GM12878 (cell line): ENCODE results near the gene FBLIM1. TPM values are rescaled to one million over a fixed set of nuclear protein-coding genes. Genes with fewer than 3 reads are reported as not detected.

Source experiments
- ATAC-seq: fragments of 200-7000 bp; cut with Tn5 transposase; 3 replicates; pipeline ENCODE4 v1.9.1; 2020; ENCODE audit warnings: mild to moderate bottlenecking, moderate library complexity
- BruUV-seq: library from RNA; stranded (reverse); fragments of 400-500 nt; replicated peaks from 2 replicates; lab custom pipeline; 2021; lab: Mats Ljungman, UMichigan
- CTCF ChIA-PET: fragments of 300-600 bp; sonication (Branson Sonifier 250); formaldehyde crosslinking; extraction: SDS; loops from one replicate; lab custom pipeline; 2021; ENCODE audit warnings: inconsistent platforms; lab: Yijun Ruan, JAX
- POLR2A ChIA-PET: fragments of 350-600 bp; formaldehyde crosslinking; extraction: SDS; loops from one replicate; lab custom pipeline; 2021; ENCODE audit warnings: inconsistent platforms; lab: Charles Lee
- RAD21 ChIA-PET: fragments of 300-600 bp; sonication (Branson Sonifier 250); formaldehyde crosslinking; loops from one replicate; lab custom pipeline; 2023; ENCODE audit warnings: antibody characterized with exemption; ENCODE audit not compliant: unreplicated experiment; lab: Charles Lee
- SMC1A ChIA-PET: fragments of 300-600 bp; sonication (Branson Sonifier 250); formaldehyde crosslinking; loops from one replicate; lab custom pipeline; 2023; ENCODE audit not compliant: unreplicated experiment, uncharacterized antibody; lab: Charles Lee
- DNase-seq: peaks from one replicate; pipeline ENCODE4 v3.0.0-alpha.2; 2011; ENCODE audit warnings: low read depth, low spot score
- FAIRE-seq: peaks from 3 replicates; lab custom pipeline; 2011; peaks lifted over from hg19 to GRCh38; lab: Jason Lieb, UNC
- H2AFZ ChIP-seq: 2 replicates; pipeline ENCODE4 v1.6.0; 2011; ENCODE audit warnings: low read depth, low read length, control low read depth; ENCODE audit not compliant: control insufficient read depth
- H3K27ac ChIP-seq: 2 replicates; pipeline ENCODE4 v1.5.1; 2011; ENCODE audit warnings: control low read depth; ENCODE audit not compliant: control insufficient read depth, insufficient read depth
- H3K27me3 ChIP-seq, 2 experiments: replicated peaks in 1 of 2; 2 replicates each; pipeline versions ENCODE4 v1.6.0 to v1.6.1; 2011; ENCODE audit warnings: low read length in 1 of 2; ENCODE audit not compliant: control insufficient read depth in 2 of 2, insufficient read depth in 2 of 2
- H3K36me3 ChIP-seq, 2 experiments: 2 replicates each; pipeline ENCODE4 v1.5.1; 2011; ENCODE audit warnings: low read length in 1 of 2; ENCODE audit not compliant: control insufficient read depth in 2 of 2, insufficient read depth in 2 of 2
- H3K4me1 ChIP-seq: 2 replicates; pipeline ENCODE4 v1.6.1; 2011; ENCODE audit warnings: mild to moderate bottlenecking, low read length, moderate library complexity, mixed read lengths; ENCODE audit not compliant: control insufficient read depth, insufficient read depth
- H3K4me2 ChIP-seq: 2 replicates; pipeline ENCODE4 v1.6.0; 2011; ENCODE audit warnings: control low read depth; ENCODE audit not compliant: control insufficient read depth, insufficient read depth
- H3K4me3 ChIP-seq: fragments of 200-600 bp; sonication (generic); 2 replicates; pipeline ENCODE4 v1.5.1; 2016
- H3K79me2 ChIP-seq: 2 replicates; pipeline ENCODE4 v1.6.0; 2011; ENCODE audit warnings: low read length; ENCODE audit not compliant: control insufficient read depth, insufficient read depth
- H3K9ac ChIP-seq: 2 replicates; pipeline ENCODE4 v1.8.0; 2011; ENCODE audit warnings: low read length, control low read depth, mixed read lengths; ENCODE audit not compliant: control insufficient read depth, insufficient read depth
- H3K9me3 ChIP-seq: replicated peaks from 3 replicates; pipeline ENCODE4 v1.5.1; 2011; ENCODE audit warnings: mild to moderate bottlenecking, low read length; ENCODE audit not compliant: control insufficient read depth, insufficient read depth
- H4K20me1 ChIP-seq: 2 replicates; pipeline ENCODE4 v1.6.0; 2011; ENCODE audit not compliant: control insufficient read depth, insufficient read depth
- BACH1 ChIP-seq: fragments of 450-650 bp; IDR thresholded peaks from 2 replicates; pipeline ENCODE4 v1.6.1; 2017; ENCODE audit warnings: mild to moderate bottlenecking, borderline replicate concordance
- BCL3 ChIP-seq: IDR thresholded peaks from 2 replicates; pipeline ENCODE4 v1.6.1; 2011; ENCODE audit warnings: borderline replicate concordance, low read depth, mild to moderate bottlenecking, moderate library complexity, low read length; ENCODE audit not compliant: insufficient read depth, poor library complexity, severe bottlenecking
- BCLAF1 ChIP-seq: fragments of 450-650 bp; IDR thresholded peaks from 2 replicates; pipeline ENCODE4 v1.6.1; 2017; ENCODE audit warnings: antibody characterized with exemption, mild to moderate bottlenecking, moderate library complexity
- BHLHE40 ChIP-seq, 2 experiments: fragments of 450-650 bp in 1 of 2; IDR thresholded peaks; 2 replicates each; pipeline ENCODE4 v1.6.1; 2011 to 2017; ENCODE audit warnings: low read depth in 2 of 2, borderline replicate concordance in 1 of 2, improper control_type of control experiment in 1 of 2, low read length in 1 of 2, mild to moderate bottlenecking in 1 of 2
- CREB1 ChIP-seq: IDR thresholded peaks from 2 replicates; pipeline ENCODE4 v1.6.1; 2012; ENCODE audit warnings: low read depth, mild to moderate bottlenecking, inconsistent platforms
- ELK1 ChIP-seq: IDR thresholded peaks from 2 replicates; pipeline ENCODE4 v1.6.1; 2012; ENCODE audit warnings: low read depth, low read length, improper control_type of control experiment
- RELA ChIP-seq: fragments of 450-650 bp; IDR thresholded peaks from 2 replicates; pipeline ENCODE4 v1.8.0; 2014; ENCODE audit warnings: borderline replicate concordance; ENCODE audit not compliant: partially characterized antibody
- SKIL ChIP-seq: fragments of 450-650 bp; IDR thresholded peaks from 2 replicates; pipeline ENCODE4 v1.6.1; 2017; ENCODE audit warnings: mild to moderate bottlenecking, low read depth, inconsistent platforms; ENCODE audit not compliant: poor library complexity, severe bottlenecking
- ZNF217 ChIP-seq: fragments of 450-650 bp; IDR thresholded peaks from 2 replicates; pipeline ENCODE4 v1.6.1; 2017; ENCODE audit warnings: antibody characterized with exemption, mild to moderate bottlenecking
- ZNF384 ChIP-seq: IDR thresholded peaks from 2 replicates; pipeline ENCODE4 v1.6.1; 2012; ENCODE audit warnings: low read depth, mild to moderate bottlenecking, low read length, improper control_type of control experiment, borderline replicate concordance
- ZNF622 ChIP-seq: fragments of 450-650 bp; IDR thresholded peaks from 2 replicates; pipeline ENCODE4 v1.6.1; 2017; ENCODE audit warnings: mild to moderate bottlenecking, inconsistent platforms
- WGBS: methylation state at CpG from one replicate; pipeline ENCODE4 v1.1.6; 2016; ENCODE audit warnings: low lambda C conversion rate; ENCODE audit not compliant: insufficient replicate concordance, insufficient coverage; ENCODE audit errors: missing lambda C conversion rate; 5-methylcytosine and 5-hydroxymethylcytosine counted together
- in situ Hi-C: fragments of 300-500 bp; cut with MboI; formaldehyde crosslinking; loops from 9 replicates; pipeline ENCODE4 v1.14.3; 2018; ENCODE audit warnings: mixed read lengths
- intact Hi-C: fragments of 100-400 bp; cut with micrococcal nuclease; formaldehyde crosslinking; loops from one replicate; pipeline ENCODE4 v1.14.2; 2022; ENCODE audit not compliant: unreplicated experiment
- polyA plus RNA-seq, 11 experiments: library from polyadenylated mRNA; depleted of rRNA in 4 of 11; unstranded in 6 of 11; stranded (reverse) in 5 of 11; fragments of >200 nt; fragmentation: Nextera tagmentation in 4 of 11; fragmentation: Illumina TruSeq in 1 of 11; extraction: Ambion mirVana in 4 of 11; extraction: Trizol in 1 of 11; gene quantifications; 1 replicate in 1 of 11; 2 replicates in 10 of 11; pipeline versions ENCODE4 v1.2.1 to v1.2.3, GENCODE V29; 2011 to 2016; ENCODE audit warnings: inconsistent platforms in 2 of 11, missing spikeins in 2 of 11, low read depth in 1 of 11
- total RNA-seq, 4 experiments: library from RNA; depleted of rRNA in 3 of 4; stranded (reverse); fragments of >200 nt in 3 of 4; fragmentation: Illumina TruSeq in 1 of 4; extraction: Trizol in 1 of 4; gene quantifications; 2 replicates each; pipeline versions ENCODE4 v1.2.1 to v1.2.3, GENCODE V29; 2013 to 2021

FBLIM1 gene
- total and polyA plus RNA-seq, 10 of the 15 experiments (the other 5 are each of a cell fraction or from before 2014, with no cell fraction given), result 0.03 to 0.13 TPM; not detected in 8

- Histone ChIP-seq H3K4me2 (no peak overlapping the region), H3K27me3 (no peaks in the 10 kb centered on the region), H3K9ac (no peak overlapping the region), H3K27ac (no peak overlapping the region), H4K20me1 (no peaks in the 10 kb centered on the region), H3K36me3 (no peaks in the 10 kb centered on the region; a peak in 2 of 4 replicates), H3K9me3 (no peaks in the 10 kb centered on the region), H3K79me2 (no peaks in the 10 kb centered on the region), H3K4me1 (no peaks in the 10 kb centered on the region), H2AFZ (no peak overlapping the region), H3K4me3 (no peak overlapping the region)
- FAIRE-seq, result no peak
- ChIA-PET SMC1A (interaction anchor here (2.2 kb wide), 1 partner anchor 169 kb away, joined by 5 read pairs; no protein-coding TSS in a partner anchor), CTCF (interaction anchor here (0.6 to 2.5 kb wide), 5 partner anchors 68 to 416 kb away, joined by 3 to 11 read pairs (median 6); no protein-coding TSS in a partner anchor), POLR2A (no interaction called here), RAD21 (interaction anchor here (1.9 to 2.4 kb wide), 2 partner anchors 143 to 416 kb away, joined by 5 to 8 read pairs; no protein-coding TSS in a partner anchor)
- ATAC-seq, result no peak
- in situ Hi-C loops, result no loop called here
- DNase-seq, result no peak
- intact Hi-C loops, result loop anchor here (2.0 to 5.0 kb wide), 2 partner anchors 145 to 302 kb away; partner anchors contain the start of gene CTRC
- BruUV-seq, result no TSS peak
- WGBS, result 64% methylated on average over 7 of the region's 7 CpGs
- no peak for TF ChIP-seq CREB1
- TF ChIP-seq SKIL, result no peak
- TF ChIP-seq BHLHE40 (IDR thresholded peaks at IDR 0.05; ENCODE audit: borderline replicate concordance in 1 of 2, low read depth in 2 of 2, low read length in 1 of 2), result no peak
- no peak for TF ChIP-seq BCLAF1
- no peak for TF ChIP-seq ZNF217
- TF ChIP-seq ELK1, result no peak
- TF ChIP-seq RELA, result no peak
- TF ChIP-seq ZNF384, result no peak
- TF ChIP-seq BACH1, result no peak
- no peak for TF ChIP-seq BCL3
- TF ChIP-seq ZNF622, result no peak
Measured at GRCh38 chr1:15739745-15740144, 18.9 kb upstream of the FBLIM1 start.
